H1 (cell line): ENCODE data around the gene SLC26A4. TPM values are rescaled to one million over a fixed set of nuclear protein-coding genes. Genes with fewer than 3 reads are reported as not detected.

Experiments used
- CTCF ChIA-PET: fragments of 300-600 bp; sonication (Branson Sonifier 250); formaldehyde crosslinking; loops from one replicate; lab custom pipeline; 2021; ENCODE audit not compliant: partially characterized antibody; lab: Charles Lee
- POLR2A ChIA-PET: fragments of 300-600 bp; sonication (Branson Sonifier 250); formaldehyde crosslinking; loops from one replicate; lab custom pipeline; 2021; ENCODE audit warnings: inconsistent platforms; ENCODE audit not compliant: partially characterized antibody; lab: Charles Lee
- DNase-seq, 2 experiments: peaks; one replicate each; pipeline versions ENCODE4 v3.0.0 to v3.0.0-alpha.2; 2010 to 2022; ENCODE audit warnings: low spot score in 2 of 2, low read depth in 1 of 2, mixed read lengths in 1 of 2
- FAIRE-seq: peaks from 2 replicates; lab custom pipeline; 2011; peaks lifted over from hg19 to GRCh38; lab: Jason Lieb, UNC
- H2AFZ ChIP-seq: 2 replicates; pipeline ENCODE4 v1.8.1; 2012; ENCODE audit warnings: low read length, inconsistent platforms
- H2AK5ac ChIP-seq: 2 replicates; pipeline ENCODE4 v1.6.1; 2013; ENCODE audit warnings: low read depth, low read length
- H2BK120ac ChIP-seq: replicated peaks from 2 replicates; pipeline ENCODE3; 2013; ENCODE audit warnings: low read depth, low read length, inconsistent platforms
- H2BK12ac ChIP-seq: 2 replicates; pipeline ENCODE4 v1.6.1; 2013; ENCODE audit warnings: low read depth, low read length
- H2BK15ac ChIP-seq: 2 replicates; pipeline ENCODE4 v1.6.1; 2013; ENCODE audit warnings: low read length
- H2BK20ac ChIP-seq: 2 replicates; pipeline ENCODE4 v1.6.1; 2013; ENCODE audit warnings: low read length
- H2BK5ac ChIP-seq: 2 replicates; pipeline ENCODE4 v1.6.1; 2013; ENCODE audit warnings: low read depth, low read length
- H3K14ac ChIP-seq: 2 replicates; pipeline ENCODE4 v1.6.1; 2013; ENCODE audit warnings: inconsistent platforms; ENCODE audit not compliant: insufficient read length
- H3K18ac ChIP-seq: 2 replicates; pipeline ENCODE4 v1.6.1; 2013; ENCODE audit warnings: low read length; ENCODE audit errors: extremely low read depth
- H3K23ac ChIP-seq: 2 replicates; pipeline ENCODE4 v1.6.1; 2013; ENCODE audit warnings: inconsistent platforms; ENCODE audit not compliant: insufficient read length
- H3K23me2 ChIP-seq: 2 replicates; pipeline ENCODE4 v1.6.1; 2013; ENCODE audit warnings: low read depth, low read length
- H3K27ac ChIP-seq: 2 replicates; pipeline ENCODE4 v1.6.1; 2011; ENCODE audit warnings: low read depth, low read length, inconsistent platforms
- H3K27me3 ChIP-seq, 4 experiments: replicated peaks in 1 of 4; 1 replicate in 1 of 4; 2 replicates in 3 of 4; pipeline versions ENCODE4 v1.6.1 to v1.8.1; 2011 to 2013; ENCODE audit warnings: low read length in 3 of 4, mild to moderate bottlenecking in 3 of 4, inconsistent platforms in 2 of 4, mixed read lengths in 2 of 4, moderate library complexity in 1 of 4; ENCODE audit not compliant: control insufficient read depth in 3 of 4, insufficient read depth in 3 of 4; ENCODE audit errors: extremely low read depth in 1 of 4
- H3K36me3 ChIP-seq, 4 experiments: 2 replicates each; pipeline versions ENCODE4 v1.6.1 to v1.8.1; 2011 to 2013; ENCODE audit warnings: mild to moderate bottlenecking in 4 of 4, low read length in 3 of 4, moderate library complexity in 2 of 4, control low read depth in 1 of 4, inconsistent platforms in 1 of 4; ENCODE audit not compliant: insufficient read depth in 4 of 4, control insufficient read depth in 2 of 4
- H3K4ac ChIP-seq: replicated peaks from 2 replicates; pipeline ENCODE3; 2013; ENCODE audit warnings: low read length, low read depth, mixed read lengths, inconsistent platforms; ENCODE audit not compliant: insufficient read length
- H3K4me1 ChIP-seq, 4 experiments: replicated peaks in 1 of 4; 1 replicate in 1 of 4; 2 replicates in 3 of 4; pipeline versions ENCODE4 v1.6.1 to v1.8.1; 2011 to 2013; ENCODE audit warnings: low read length in 3 of 4, inconsistent platforms in 2 of 4, mixed read lengths in 1 of 4; ENCODE audit not compliant: insufficient read depth in 4 of 4, control insufficient read depth in 3 of 4
- H3K4me2 ChIP-seq, 2 experiments: 2 replicates each; pipeline versions ENCODE4 v1.6.1 to v1.8.1; 2011 to 2013; ENCODE audit warnings: low read depth in 2 of 2, low read length in 2 of 2, control low read depth in 1 of 2, inconsistent platforms in 1 of 2, mild to moderate bottlenecking in 1 of 2; ENCODE audit not compliant: insufficient read depth in 1 of 2
- H3K4me3 ChIP-seq, 4 experiments: fragments of 200-600, 300-600 bp in 1 of 4; sonication (generic), shearing (Covaris generic), sonication (Bioruptor Twin) in 1 of 4; 2 replicates each; pipeline versions ENCODE4 v1.5.1 to v1.8.1; 2011 to 2016; ENCODE audit warnings: low read length in 4 of 4, low read depth in 3 of 4, control low read depth in 2 of 4, inconsistent platforms in 2 of 4, mild to moderate bottlenecking in 2 of 4, mixed read lengths in 1 of 4, moderate library complexity in 1 of 4; ENCODE audit not compliant: insufficient read depth in 2 of 4; ENCODE audit errors: extremely low read depth in 1 of 4
- H3K56ac ChIP-seq: replicated peaks from 2 replicates; pipeline ENCODE3; 2013; ENCODE audit warnings: low read depth, mild to moderate bottlenecking, mixed read lengths, low read length, inconsistent platforms; ENCODE audit not compliant: insufficient read length
- H3K79me1 ChIP-seq: 2 replicates; pipeline ENCODE4 v1.6.1; 2013; ENCODE audit warnings: low read depth, low read length, control low read depth
- H3K79me2 ChIP-seq, 2 experiments: 2 replicates each; pipeline versions ENCODE4 v1.6.1 to v1.8.1; 2012 to 2013; ENCODE audit warnings: low read length in 2 of 2, mild to moderate bottlenecking in 2 of 2, inconsistent platforms in 1 of 2; ENCODE audit not compliant: insufficient read depth in 2 of 2, control insufficient read depth in 1 of 2
- H3K9ac ChIP-seq, 4 experiments: replicated peaks in 1 of 4; 1 replicate in 1 of 4; 2 replicates in 3 of 4; pipeline versions ENCODE4 v1.6.1 to v1.8.1; 2011 to 2013; ENCODE audit warnings: low read depth in 3 of 4, low read length in 3 of 4, control low read depth in 2 of 4, mild to moderate bottlenecking in 2 of 4, moderate library complexity in 2 of 4, inconsistent platforms in 1 of 4; ENCODE audit errors: extremely low read depth in 1 of 4
- H3K9me3 ChIP-seq, 2 experiments: 2 replicates each; pipeline versions ENCODE4 v1.6.1 to v1.8.1; 2012 to 2013; ENCODE audit warnings: mild to moderate bottlenecking in 2 of 2, moderate library complexity in 2 of 2, control low read depth in 1 of 2, inconsistent platforms in 1 of 2, low read depth in 1 of 2, low read length in 1 of 2, mixed read lengths in 1 of 2; ENCODE audit not compliant: insufficient read depth in 2 of 2
- H4K20me1 ChIP-seq, 2 experiments: replicated peaks in 1 of 2; 2 replicates each; pipeline versions ENCODE3 to v1.8.1; 2011 to 2013; ENCODE audit warnings: inconsistent platforms in 2 of 2, low read length in 2 of 2, mild to moderate bottlenecking in 1 of 2; ENCODE audit not compliant: insufficient read depth in 2 of 2, control insufficient read depth in 1 of 2
- H4K5ac ChIP-seq: 2 replicates; pipeline ENCODE4 v1.6.1; 2013; ENCODE audit warnings: low read length, low read depth, mixed read lengths, inconsistent platforms; ENCODE audit not compliant: insufficient read length
- H4K8ac ChIP-seq: 2 replicates; pipeline ENCODE4 v1.8.0; 2013; ENCODE audit warnings: mild to moderate bottlenecking, moderate library complexity, low read length, inconsistent platforms; ENCODE audit not compliant: insufficient read depth; ENCODE audit errors: extremely low read depth
- H4K91ac ChIP-seq: replicated peaks from 2 replicates; pipeline ENCODE3; 2013; ENCODE audit warnings: low read length, mixed read lengths, inconsistent platforms; ENCODE audit not compliant: insufficient read length
- E2F6 ChIP-seq: IDR thresholded peaks from 2 replicates; pipeline ENCODE4 v1.6.1; 2012; ENCODE audit warnings: inconsistent platforms
- EZH2 ChIP-seq: fragments of 200-600 bp; sonication (generic); IDR thresholded peaks from 2 replicates; pipeline ENCODE4 v1.7.1; 2012; ENCODE audit warnings: low read depth, mild to moderate bottlenecking, moderate library complexity, low read length, inconsistent platforms; ENCODE audit not compliant: severe bottlenecking
- HDAC6 ChIP-seq: IDR thresholded peaks from one replicate; pipeline ENCODE4 v1.7.1; 2012; ENCODE audit warnings: low read depth, mild to moderate bottlenecking, inconsistent platforms, low read length, moderate library complexity
- KDM1A ChIP-seq: fragments of 200-600, 300-600 bp; sonication (generic); IDR thresholded peaks from 2 replicates; pipeline ENCODE4 v1.7.1; 2016; ENCODE audit warnings: mild to moderate bottlenecking, low read length, borderline replicate concordance
- KDM4A ChIP-seq: IDR thresholded peaks from one replicate; pipeline ENCODE4 v1.7.1; 2012; ENCODE audit warnings: low read depth, mild to moderate bottlenecking, moderate library complexity, low read length, inconsistent platforms; ENCODE audit not compliant: severe bottlenecking
- SP1 ChIP-seq: IDR thresholded peaks from 2 replicates; pipeline ENCODE4 v1.6.1; 2011; ENCODE audit warnings: low read depth, low read length
- SP2 ChIP-seq: IDR thresholded peaks from 2 replicates; pipeline ENCODE4 v1.6.1; 2012; ENCODE audit warnings: mild to moderate bottlenecking, low read length, inconsistent platforms
- whole genome bisulfite sequencing, 2 experiments: shearing (Covaris generic) in 1 of 2; methylation state at CpG; one replicate each; pipeline versions ENCODE4 v1.1.6 to v1.1.7; 2013 to 2015; ENCODE audit warnings: low lambda C conversion rate in 2 of 2, mixed read lengths in 2 of 2, inconsistent platforms in 1 of 2, low coverage in 1 of 2, missing lambda C conversion rate in 1 of 2; ENCODE audit not compliant: insufficient replicate concordance in 2 of 2, insufficient coverage in 1 of 2, insufficient read length in 1 of 2; ENCODE audit errors: extremely low coverage in 1 of 2, missing lambda C conversion rate in 1 of 2; 5-methylcytosine and 5-hydroxymethylcytosine counted together
- polyA plus RNA-seq, 7 experiments: library from polyadenylated mRNA; depleted of rRNA in 3 of 7; stranded (reverse) in 5 of 7; unstranded in 2 of 7; fragments of >200 nt in 5 of 7; fragments of 200-250 nt in 2 of 7; gene quantifications; 1 replicate in 5 of 7; 2 replicates in 1 of 7; 4 replicates in 1 of 7; pipeline versions ENCODE4 v1.2.1 to v1.2.3, GENCODE V29; 2011 to 2013; ENCODE audit warnings: missing spikeins in 2 of 7, mixed read lengths in 2 of 7
- total RNA-seq: library from RNA; stranded (reverse); fragmentation: NEBNext Ultra II Directional; extraction: Animal tissue kit (Norgen Biotek cat#: 25700); gene quantifications from 2 replicates; pipeline ENCODE4 v1.2.1, GENCODE V29; 2021

The SLC26A4 gene
- total and polyA plus RNA-seq, 2 of the 8 experiments (the other 6 are each of a cell fraction or from before 2014, with no cell fraction given) = 0.11 to 0.35 TPM

- no peak overlapping the region for H2BK12ac ChIP-seq
- H4K20me1 ChIP-seq = no peaks in the 10 kb centered on the region
- no peak overlapping the region for H4K91ac ChIP-seq
- H3K4ac ChIP-seq = no peak overlapping the region
- H3K9ac ChIP-seq = no peak overlapping the region
- H3K56ac ChIP-seq = no peak overlapping the region
- H2AK5ac ChIP-seq = no peak overlapping the region
- no peaks in the 10 kb centered on the region for H3K36me3 ChIP-seq
- H2AFZ ChIP-seq = no peak overlapping the region
- no peak overlapping the region for H4K8ac ChIP-seq
- CTCF ChIA-PET = interaction anchor here (1.0 to 1.5 kb wide), 2 partner anchors 17 to 34 kb away, joined by 3 read pairs; no protein-coding TSS in a partner anchor
- H3K79me1 ChIP-seq = no peaks in the 10 kb centered on the region
- WGBS, 2 experiments = 77% methylated on average over 2 of the region's 2 CpGs; no CpG with 5 or more reads in 1 of the 2 experiments
- no peak overlapping the region for H2BK20ac ChIP-seq
- no peak overlapping the region for H3K4me2 ChIP-seq
- peaks cover 0 to 3% (median 0%) of the 10 kb centered on the region in 4 experiments; a peak in 2 of 7 replicates for H3K4me1 ChIP-seq
- no peak overlapping the region for H3K27ac ChIP-seq
- no peaks in the 10 kb centered on the region for H3K79me2 ChIP-seq
- H3K18ac ChIP-seq = no peak overlapping the region
- H2BK5ac ChIP-seq = no peak overlapping the region
- H3K14ac ChIP-seq = no peak overlapping the region
- H3K4me3 ChIP-seq = no peak overlapping the region
- DNase-seq (no peak), FAIRE-seq (no peak)
- H4K5ac ChIP-seq = no peak overlapping the region
- H3K27me3 ChIP-seq = no peaks in the 10 kb centered on the region
- no peaks in the 10 kb centered on the region for H3K23me2 ChIP-seq
- H2BK15ac ChIP-seq = no peak overlapping the region
- H3K9me3 ChIP-seq = no peaks in the 10 kb centered on the region
- H3K23ac ChIP-seq = no peak overlapping the region
- H2BK120ac ChIP-seq = no peak overlapping the region
- POLR2A ChIA-PET = interaction anchor here (1.0 kb wide), 1 partner anchor 12 kb away, joined by 3 read pairs; no protein-coding TSS in a partner anchor
- TF ChIP-seq KDM1A = no peak
- no peak for TF ChIP-seq EZH2
- no peak for TF ChIP-seq KDM4A
- no peak for TF ChIP-seq E2F6
- no peak for TF ChIP-seq SP1
- TF ChIP-seq SP2 = no peak
- TF ChIP-seq HDAC6 = no peak
These were observed 15.6 kb downstream of the SLC26A4 start for GRCh38 chr7:107676249-107676648.
